K562 (cell line): Measurements from ENCODE around the gene FAF2. TPM values are rescaled to one million over a fixed set of nuclear protein-coding genes. Genes with fewer than 3 reads are reported as not detected.

Source experiments
- ATAC-seq: fragments of 200-7000 bp; cut with Tn5 transposase; 3 replicates; pipeline ENCODE4 v1.9.1; 2020; ENCODE audit warnings: moderate library complexity
- BruUV-seq: library from RNA; stranded (reverse); fragments of 400-500 nt; replicated peaks from 2 replicates; lab custom pipeline; 2021; lab: Mats Ljungman, UMichigan
- CTCF ChIA-PET: fragments of 300-600 bp; formaldehyde crosslinking; extraction: SDS; loops from one replicate; lab custom pipeline; 2021; ENCODE audit warnings: low intra/inter-chr PET ratio; lab: Yijun Ruan, JAX
- POLR2A ChIA-PET: fragments of 300-600, 350-650 bp; sonication (Branson Sonifier 250); formaldehyde crosslinking; extraction: SDS; loops from one replicate; lab custom pipeline; 2021; ENCODE audit warnings: antibody characterized with exemption, inconsistent platforms; lab: Yijun Ruan, JAX
- DNase-seq, 4 experiments: peaks; one replicate each; pipeline versions ENCODE4 v3.0.0 to v3.0.0-alpha.2; 2011 to 2018; ENCODE audit warnings: low spot score in 3 of 4, mixed read lengths in 3 of 4; ENCODE audit errors: extremely low read depth in 1 of 4
- FAIRE-seq: peaks from 2 replicates; lab custom pipeline; 2011; peaks lifted over from hg19 to GRCh38; lab: Jason Lieb, UNC
- H2AFZ ChIP-seq: 2 replicates; pipeline ENCODE4 v1.6.0; 2011; ENCODE audit warnings: low read depth, low read length, control low read depth, inconsistent platforms
- H3K27ac ChIP-seq: fragments of 200-600 bp; 3 replicates; pipeline ENCODE4 v1.8.0; 2011; ENCODE audit warnings: low read depth, mild to moderate bottlenecking, control low read depth, inconsistent platforms, low read length, moderate library complexity, mixed read lengths; ENCODE audit errors: extremely low read depth
- H3K27me3 ChIP-seq, 2 experiments: fragments of 300-600 bp in 1 of 2; 2 replicates in 1 of 2; 3 replicates in 1 of 2; pipeline versions ENCODE4 v1.6.0 to v1.8.0; 2011; ENCODE audit warnings: inconsistent platforms in 2 of 2, low read length in 2 of 2, mild to moderate bottlenecking in 1 of 2, mixed read lengths in 1 of 2, moderate library complexity in 1 of 2; ENCODE audit not compliant: control insufficient read depth in 2 of 2, insufficient read depth in 2 of 2
- H3K36me3 ChIP-seq: fragments of 300-600 bp; 3 replicates; pipeline ENCODE4 v1.8.0; 2011; ENCODE audit warnings: mild to moderate bottlenecking, low read length, inconsistent platforms; ENCODE audit not compliant: control insufficient read depth, insufficient read depth
- H3K4me1 ChIP-seq, 2 experiments: fragments of 200-600 bp in 1 of 2; replicated peaks in 1 of 2; 2 replicates in 1 of 2; 3 replicates in 1 of 2; pipeline versions ENCODE4 v1.5.1 to v1.8.0; 2011; ENCODE audit warnings: inconsistent platforms in 2 of 2, low read length in 2 of 2, mild to moderate bottlenecking in 1 of 2, mixed read lengths in 1 of 2, moderate library complexity in 1 of 2; ENCODE audit not compliant: control insufficient read depth in 2 of 2, insufficient read depth in 2 of 2
- H3K4me2 ChIP-seq: 2 replicates; pipeline ENCODE4 v1.6.1; 2011; ENCODE audit warnings: low read length, control low read depth, inconsistent platforms, mixed read lengths; ENCODE audit not compliant: insufficient read depth
- H3K4me3 ChIP-seq: fragments of 200-600 bp; sonication (generic), shearing (Covaris generic); 2 replicates; pipeline ENCODE4 v1.5.1; 2016; ENCODE audit warnings: control low read depth, inconsistent platforms
- H3K79me2 ChIP-seq: fragments of 200-600 bp; 3 replicates; pipeline ENCODE4 v1.8.0; 2011; ENCODE audit warnings: low read length, inconsistent platforms; ENCODE audit not compliant: control insufficient read depth, insufficient read depth
- H3K9ac ChIP-seq, 2 experiments: 2 replicates each; pipeline versions ENCODE4 v1.6.0 to v1.6.1; 2011; ENCODE audit warnings: low read depth in 2 of 2, low read length in 2 of 2, control low read depth in 1 of 2, inconsistent platforms in 1 of 2, mild to moderate bottlenecking in 1 of 2, mixed read lengths in 1 of 2; ENCODE audit not compliant: insufficient read depth in 1 of 2
- H3K9me1 ChIP-seq: one replicate; pipeline ENCODE4 v1.6.0; 2011; ENCODE audit warnings: inconsistent platforms, mild to moderate bottlenecking, low read length, moderate library complexity; ENCODE audit not compliant: control insufficient read depth, insufficient read depth
- H3K9me3 ChIP-seq: replicated peaks from 2 replicates; pipeline ENCODE4 v1.5.1; 2011; ENCODE audit warnings: low read depth, low read length, inconsistent platforms; ENCODE audit not compliant: control insufficient read depth, insufficient read depth
- H4K20me1 ChIP-seq: replicated peaks from 2 replicates; pipeline ENCODE4 v1.6.1; 2011; ENCODE audit warnings: low read length, inconsistent platforms, mixed read lengths; ENCODE audit not compliant: control insufficient read depth, insufficient read depth
- GTF2E2 ChIP-seq: fragments of 200-800 bp; sonication (Bioruptor generic); IDR thresholded peaks from 2 replicates; pipeline ENCODE4 v1.6.1; 2016; ENCODE audit warnings: missing genetic modification characterization, missing compliant biosample characterization
- MCM2 ChIP-seq: fragments of 450-650 bp; IDR thresholded peaks from 2 replicates; pipeline ENCODE4 v1.6.1; 2017; ENCODE audit warnings: low read depth, mild to moderate bottlenecking
- MIER1 ChIP-seq: fragments of 450-650 bp; IDR thresholded peaks from 2 replicates; pipeline ENCODE4 v1.6.1; 2016; ENCODE audit warnings: antibody characterized with exemption, mild to moderate bottlenecking, low read depth
- MITF ChIP-seq: IDR thresholded peaks from 2 replicates; pipeline ENCODE4 v1.6.1; 2014; ENCODE audit warnings: antibody characterized with exemption
- POLR2G ChIP-seq: fragments of 200-400 bp; formaldehyde crosslinking; IDR thresholded peaks from 2 replicates; pipeline ENCODE4 v1.6.1; 2017; ENCODE audit warnings: low read depth, mild to moderate bottlenecking, antibody characterized with exemption, low read length, moderate library complexity
- PTTG1 ChIP-seq: fragments of 450-650 bp; IDR thresholded peaks from 2 replicates; pipeline ENCODE4 v1.6.1; 2016; ENCODE audit warnings: low read depth, mild to moderate bottlenecking, missing genetic modification characterization, missing compliant biosample characterization
- RBBP5 ChIP-seq: fragments of 200-600 bp; sonication (generic); IDR thresholded peaks from 2 replicates; pipeline ENCODE4 v1.6.1; 2012; ENCODE audit warnings: borderline replicate concordance, mild to moderate bottlenecking, low read length, control low read depth, inconsistent platforms; ENCODE audit not compliant: insufficient read depth, poor library complexity, severe bottlenecking
- SAFB ChIP-seq: fragments of 200-400 bp; formaldehyde crosslinking; IDR thresholded peaks from 2 replicates; pipeline ENCODE4 v1.6.1; 2017; ENCODE audit warnings: low read depth, low read length, borderline replicate concordance
- SMARCC2 ChIP-seq: fragments of 450-650 bp; IDR thresholded peaks from 2 replicates; pipeline ENCODE4 v1.6.1; 2017; ENCODE audit warnings: antibody characterized with exemption, moderate library complexity, mild to moderate bottlenecking, low read depth
- STAT5A ChIP-seq: IDR thresholded peaks from 2 replicates; pipeline ENCODE4 v1.6.1; 2012; ENCODE audit warnings: low read length, inconsistent platforms, borderline replicate concordance
- USF1 ChIP-seq: sonication (generic); formaldehyde crosslinking; IDR thresholded peaks from 2 replicates; pipeline ENCODE4 v1.9.0; 2022; ENCODE audit warnings: mild to moderate bottlenecking, missing genetic modification reagents
- ZNF224 ChIP-seq: sonication (generic); formaldehyde crosslinking; IDR thresholded peaks from 2 replicates; pipeline ENCODE4 v1.8.0; 2022; ENCODE audit warnings: mild to moderate bottlenecking, missing genetic modification reagents
- ZNF384 ChIP-seq: IDR thresholded peaks from 2 replicates; pipeline ENCODE4 v1.6.1; 2012; ENCODE audit warnings: low read depth, low read length, improper control_type of control experiment
- WGBS: fragments of 100-300 bp; shearing (Covaris generic); methylation state at CpG from one replicate; pipeline ENCODE4 v1.1.6; 2016; ENCODE audit warnings: low coverage, mixed read lengths; ENCODE audit not compliant: insufficient coverage; ENCODE audit errors: missing lambda C conversion rate; 5-methylcytosine and 5-hydroxymethylcytosine counted together
- in situ Hi-C: fragments of 300-500 bp; cut with MboI; formaldehyde crosslinking; loops from 4 replicates; pipeline ENCODE4 v1.15.0; 2018; ENCODE audit warnings: inconsistent platforms, mixed read lengths
- intact Hi-C: fragments of 100-400 bp; cut with micrococcal nuclease; formaldehyde crosslinking; loops from 2 replicates; pipeline ENCODE4 v1.14.2; 2022
- polyA plus RNA-seq, 8 experiments: library from polyadenylated mRNA; depleted of rRNA in 4 of 8; stranded (reverse) in 5 of 8; unstranded in 3 of 8; fragments of >200 nt; fragmentation: Nextera tagmentation in 2 of 8; fragmentation: Illumina TruSeq in 1 of 8; extraction: Ambion mirVana in 2 of 8; extraction: Trizol in 1 of 8; gene quantifications; 2 replicates each; pipeline versions ENCODE4 v1.2.1 to v1.2.3, GENCODE V29; 2011 to 2014; ENCODE audit warnings: inconsistent platforms in 1 of 8, missing spikeins in 1 of 8
- total RNA-seq, 7 experiments: library from RNA; depleted of rRNA in 6 of 7; stranded (reverse); fragments of >200 nt in 6 of 7; fragmentation: Illumina TruSeq in 2 of 7; extraction: Trizol in 2 of 7; gene quantifications; 2 replicates each; pipeline versions ENCODE4 v1.2.1 to v1.2.3, GENCODE V29; 2011 to 2021; ENCODE audit warnings: low replicate concordance in 1 of 7

FAF2 gene
- total and polyA plus RNA-seq, 9 of the 15 experiments (the other 6 are each of a cell fraction or from before 2014, with no cell fraction given) = 25.0 to 44.6 (median 36.1) TPM

- ChIA-PET POLR2A (no interaction called here), CTCF (no interaction called here)
- no peak for DNase-seq
These were observed 97.7 kb downstream of the FAF2 start for GRCh38 chr5:176545737-176546509.

More at GRCh38 chr5:176545737-176546509, 97.7 kb downstream of the FAF2 start:
- ATAC-seq (no peak), FAIRE-seq (no peak)
- H3K4me3 ChIP-seq = no peak overlapping the region
- peaks cover 15 to 61% of the 10 kb centered on the region in 2 experiments for H3K4me1 ChIP-seq
- H3K9me1 ChIP-seq = no peaks in the 10 kb centered on the region
- H3K4me2 ChIP-seq = no peak overlapping the region
- WGBS = 61% methylated on average over 13 of the region's 13 CpGs
- no peak for TF ChIP-seq MIER1
- TF ChIP-seq ZNF384 = no peak
- TF ChIP-seq SAFB = no peak
- TF ChIP-seq RBBP5 = no peak
- 0 out of 2 replicates have a peak, but pooled peaks have one; percentile 26 for TF ChIP-seq USF1 (CRISPR knock-in tag)
- no peak for TF ChIP-seq STAT5A
- peak; percentile 44; the same call in 1 of the 2 replicates for TF ChIP-seq POLR2G
- TF ChIP-seq MCM2 = no peak
- TF ChIP-seq PTTG1 (tag) = no peak
- TF ChIP-seq GTF2E2 = no peak
- no peak for TF ChIP-seq MITF
- TF ChIP-seq SMARCC2 = no peak
- no peak for TF ChIP-seq ZNF224 (CRISPR knock-in tag)
- in situ Hi-C loops = no loop called here
- no peak overlapping the region for H2AFZ ChIP-seq
- peak overlapping the region in 1 of 2 experiments; percentile 78; a peak in 2 of 4 replicates for H3K9ac ChIP-seq
- no TSS peak for BruUV-seq
- intact Hi-C loops = no loop called here
- H3K9me3 ChIP-seq = no peaks in the 10 kb centered on the region
- H4K20me1 ChIP-seq = no peaks in the 10 kb centered on the region; the same call in 1 of the 2 replicates
- H3K27ac ChIP-seq = no peak overlapping the region
- peaks cover 8 to 16% of the 10 kb centered on the region in 2 experiments; a peak in 4 of 5 replicates for H3K27me3 ChIP-seq
- H3K36me3 ChIP-seq = no peaks in the 10 kb centered on the region; the same call in 2 of the 3 replicates
- H3K79me2 ChIP-seq = peaks cover 23% of the 10 kb centered on the region
